Islet precursor cell (in vitro differentiated cells): ENCODE results near the gene MYCN.

Experiments
- DNase-seq: peaks from one replicate; pipeline ENCODE4 v3.0.0-alpha.2; 2018

Gene MYCN

GRCh38 chr2:15980605-15981098, 40.3 kb downstream of the MYCN start:
- DNase-seq, result peak; percentile 90

- DNase-seq, result no peak
Measured at GRCh38 chr2:15981646-15982045, 41.3 kb downstream of the MYCN start.

GRCh38 chr2:15982285-15983044, 42.1 kb downstream of the MYCN start:
- DNase-seq, result peak; percentile 78

- no peak for DNase-seq
Measured at GRCh38 chr2:15983496-15983895, 43.1 kb downstream of the MYCN start.

GRCh38 chr2:15984368-15985255, 44.3 kb downstream of the MYCN start:
- DNase-seq, result no peak

- no peak for DNase-seq
Measured at GRCh38 chr2:15985531-15985930, 45.2 kb downstream of the MYCN start.

- DNase-seq, result peak; percentile 67
Measured at GRCh38 chr2:15986068-15986560, 45.8 kb downstream of the MYCN start.

- no peak for DNase-seq
Measured at GRCh38 chr2:15986644-15987043, 46.3 kb downstream of the MYCN start.

DNA sequence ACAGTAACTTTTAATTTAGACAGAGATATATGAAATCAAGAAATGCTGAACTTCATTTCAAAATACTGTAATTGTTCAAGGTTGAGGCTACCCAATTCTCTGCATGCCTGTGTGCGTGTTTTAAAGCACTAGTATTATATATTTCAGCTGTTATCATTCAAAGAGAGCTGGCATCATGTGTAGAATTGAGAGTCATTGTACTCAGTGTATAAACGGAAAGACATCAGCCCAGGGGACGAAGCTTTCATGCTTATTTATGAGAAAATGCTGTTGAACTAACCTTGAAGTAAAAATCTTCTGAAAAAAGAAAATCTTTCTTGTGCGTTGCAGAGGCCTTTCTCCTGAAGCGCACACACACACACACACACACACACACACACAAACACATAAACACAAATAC, 48.4 kb downstream of the MYCN start:
- DNase-seq, result no peak

- peak; percentile 66 for DNase-seq
Measured at GRCh38 chr2:15989559-15989958, 49.2 kb downstream of the MYCN start.

- no peak for DNase-seq
Measured at GRCh38 chr2:15990151-15991101, 50.1 kb downstream of the MYCN start.

- peak; percentile 60 for DNase-seq
Measured at GRCh38 chr2:15991231-15991630, 50.9 kb downstream of the MYCN start.

- no peak for DNase-seq
Measured at GRCh38 chr2:15992457-15993231, 52.3 kb downstream of the MYCN start.

GRCh38 chr2:15993232-15993610, 52.9 kb downstream of the MYCN start:
- no peak for DNase-seq

- no peak for DNase-seq
Measured at GRCh38 chr2:15993666-15994065, 53.3 kb downstream of the MYCN start.

GRCh38 chr2:15995603-15996002, 55.3 kb downstream of the MYCN start:
- DNase-seq, result no peak
